DND-41 (cell line): Measurements from ENCODE around the gene TUT4.

Source experiments
- ATAC-seq: fragments of 200-7000 bp; cut with Tn5 transposase; 3 replicates; pipeline ENCODE4 v1.9.1; 2021; ENCODE audit warnings: low read depth; ENCODE audit not compliant: insufficient read depth
- DNase-seq: peaks from one replicate; pipeline ENCODE4 v3.0.0-alpha.2; 2020
- H2AFZ ChIP-seq: 2 replicates; pipeline ENCODE4 v1.6.0; 2012; ENCODE audit warnings: low read depth, low read length
- H3K27ac ChIP-seq: 2 replicates; pipeline ENCODE4 v1.5.1; 2012; ENCODE audit warnings: low read length, inconsistent platforms
- H3K27me3 ChIP-seq: fragments of 200-600 bp; sonication (generic); 2 replicates; pipeline ENCODE4 v1.6.0; 2012; ENCODE audit warnings: low read length, mild to moderate bottlenecking, inconsistent platforms; ENCODE audit not compliant: insufficient read depth, poor library complexity
- H3K36me3 ChIP-seq: 2 replicates; pipeline ENCODE4 v1.5.1; 2012; ENCODE audit warnings: low read length, inconsistent platforms; ENCODE audit not compliant: insufficient read depth
- H3K4me1 ChIP-seq: 2 replicates; pipeline ENCODE4 v1.5.1; 2012; ENCODE audit warnings: mild to moderate bottlenecking, low read length; ENCODE audit not compliant: insufficient read depth
- H3K4me2 ChIP-seq: 2 replicates; pipeline ENCODE4 v1.6.0; 2012; ENCODE audit warnings: mild to moderate bottlenecking, moderate library complexity, low read length, inconsistent platforms; ENCODE audit not compliant: insufficient read depth
- H3K4me3 ChIP-seq, 2 experiments: fragments of 200-600 bp in 1 of 2; shearing (Covaris generic) in 1 of 2; 2 replicates each; pipeline ENCODE4 v1.5.1; 2012 to 2016; ENCODE audit warnings: inconsistent platforms in 2 of 2, low read length in 2 of 2, mild to moderate bottlenecking in 2 of 2, low read depth in 1 of 2, moderate library complexity in 1 of 2
- H3K79me2 ChIP-seq: 2 replicates; pipeline ENCODE4 v1.6.0; 2012; ENCODE audit warnings: low read length, inconsistent platforms; ENCODE audit not compliant: insufficient read depth
- H3K9ac ChIP-seq: 2 replicates; pipeline ENCODE4 v1.6.0; 2012; ENCODE audit warnings: low read depth, mild to moderate bottlenecking, inconsistent platforms, low read length, moderate library complexity
- H3K9me3 ChIP-seq: 2 replicates; pipeline ENCODE4 v1.5.1; 2012; ENCODE audit warnings: low read length, moderate library complexity, mild to moderate bottlenecking, inconsistent platforms; ENCODE audit not compliant: insufficient read depth, severe bottlenecking
- H4K20me1 ChIP-seq: 2 replicates; pipeline ENCODE4 v1.6.0; 2012; ENCODE audit warnings: low read length; ENCODE audit not compliant: insufficient read depth
- CTCF ChIP-seq: IDR thresholded peaks from 2 replicates; pipeline ENCODE4 v1.5.1; 2012; ENCODE audit warnings: borderline replicate concordance, low read length, moderate library complexity, mild to moderate bottlenecking; ENCODE audit not compliant: poor library complexity, severe bottlenecking; ENCODE audit errors: extremely low read depth
- EZH2 ChIP-seq: IDR thresholded peaks from 3 replicates; pipeline ENCODE4 v1.6.1; 2012; ENCODE audit warnings: borderline replicate concordance, low read depth, mild to moderate bottlenecking, moderate library complexity, low read length, inconsistent platforms; ENCODE audit not compliant: severe bottlenecking

TUT4 gene

GRCh38 chr1:52432807-52433206, 120.1 kb downstream of the TUT4 start:
- no peaks in the 10 kb centered on the region for H4K20me1 ChIP-seq
- H3K27me3 ChIP-seq: no peaks in the 10 kb centered on the region
- H2AFZ ChIP-seq: no peak overlapping the region
- no peak overlapping the region for H3K4me3 ChIP-seq
- H3K79me2 ChIP-seq: no peaks in the 10 kb centered on the region
- no peak for DNase-seq
- no peaks in the 10 kb centered on the region for H3K9me3 ChIP-seq
- H3K27ac ChIP-seq: no peak overlapping the region
- no peak for ATAC-seq
- H3K9ac ChIP-seq: no peak overlapping the region
- peaks cover 74% of the 10 kb centered on the region for H3K36me3 ChIP-seq
- H3K4me2 ChIP-seq: no peak overlapping the region
- no peaks in the 10 kb centered on the region for H3K4me1 ChIP-seq
- TF ChIP-seq CTCF: no peak
- no peak for TF ChIP-seq EZH2

- no peak for TF ChIP-seq CTCF
- no peak for TF ChIP-seq EZH2
- Histone ChIP-seq H3K4me2 (no peak overlapping the region), H3K79me2 (peaks cover 9% of the 10 kb centered on the region), H3K4me3 (no peak overlapping the region), H3K9ac (no peak overlapping the region), H4K20me1 (no peaks in the 10 kb centered on the region), H3K27ac (peak overlapping the region; percentile 38), H3K27me3 (no peaks in the 10 kb centered on the region), H2AFZ (no peak overlapping the region), H3K36me3 (peaks cover 48% of the 10 kb centered on the region), H3K9me3 (no peaks in the 10 kb centered on the region), H3K4me1 (peaks cover 46% of the 10 kb centered on the region)
- ATAC-seq (no peak), DNase-seq (no peak)
Observed at GRCh38 chr1:52427152-52427551, 125.7 kb downstream of the TUT4 start.

GRCh38 chr1:52426371-52426770, 126.5 kb downstream of the TUT4 start:
- H3K4me3 ChIP-seq: no peak overlapping the region
- peaks cover 17% of the 10 kb centered on the region for H3K79me2 ChIP-seq
- DNase-seq (no peak), ATAC-seq (no peak)
- peaks cover 48% of the 10 kb centered on the region for H3K36me3 ChIP-seq
- H3K9me3 ChIP-seq: no peaks in the 10 kb centered on the region
- H4K20me1 ChIP-seq: no peaks in the 10 kb centered on the region
- H3K4me2 ChIP-seq: no peak overlapping the region
- no peak overlapping the region for H2AFZ ChIP-seq
- TF ChIP-seq CTCF (no peak), EZH2 (no peak)
- peaks cover 53% of the 10 kb centered on the region for H3K4me1 ChIP-seq
- H3K27ac ChIP-seq: peak overlapping the region; percentile 94
- no peaks in the 10 kb centered on the region for H3K27me3 ChIP-seq
- H3K9ac ChIP-seq: no peak overlapping the region

- Histone ChIP-seq H3K4me1 (peaks cover 57% of the 10 kb centered on the region), H3K4me3 (peak overlapping the region in 1 of 2 experiments; percentile 39; a peak in 2 of 4 replicates), H2AFZ (no peak overlapping the region), H3K36me3 (peaks cover 46% of the 10 kb centered on the region), H3K9me3 (no peaks in the 10 kb centered on the region), H3K9ac (peak overlapping the region; percentile 55), H3K27ac (peak overlapping the region; percentile 94), H4K20me1 (no peaks in the 10 kb centered on the region), H3K4me2 (peak overlapping the region; percentile 58), H3K79me2 (peaks cover 28% of the 10 kb centered on the region), H3K27me3 (no peaks in the 10 kb centered on the region)
- no peak for DNase-seq
- ATAC-seq: peak; percentile 33
- no peak for TF ChIP-seq CTCF
- TF ChIP-seq EZH2: no peak
Observed at GRCh38 chr1:52424813-52425212, 128.1 kb downstream of the TUT4 start.
